NCI-H1930 (cell line): ENCODE results near the gene GPX8.

ENCODE experiments used
- DNase-seq, 2 experiments: peaks; one replicate each; lab custom pipeline; 2025; lab: John Stamatoyannopoulos, UW

Gene GPX8

GRCh38 chr5:55159763-55160492 lies at the start of gene GPX8:
Gene GPX8, plus strand, starts transcription at chr5:55160171. Its CDS starts 22 bp downstream, at chr5:55160193.
- DNase-seq = no peak

- DNase-seq = no peak
Observed at GRCh38 chr5:55110217-55110616, 49.8 kb upstream of the GPX8 start.

DNA sequence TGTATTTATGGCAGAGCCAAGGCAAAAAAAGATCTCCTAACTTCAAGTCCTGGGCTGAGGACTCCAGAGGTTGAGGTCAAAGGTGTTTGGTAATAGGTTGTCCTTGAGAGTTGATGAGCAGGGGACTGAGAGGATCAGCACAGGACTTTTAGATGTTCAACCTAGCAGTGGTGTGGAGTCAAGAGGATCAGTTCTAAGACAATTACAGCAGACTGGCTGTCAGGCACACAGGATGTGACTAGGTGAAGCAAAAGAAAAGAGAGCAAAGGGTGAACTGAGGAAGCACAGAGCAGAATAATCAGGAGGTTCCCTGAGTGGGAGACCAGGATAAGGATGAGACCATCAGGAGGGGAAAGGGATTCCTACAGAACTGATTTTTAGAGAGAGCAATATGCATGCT lies 46.6 kb upstream of the GPX8 start:
- no peak for DNase-seq

DNA sequence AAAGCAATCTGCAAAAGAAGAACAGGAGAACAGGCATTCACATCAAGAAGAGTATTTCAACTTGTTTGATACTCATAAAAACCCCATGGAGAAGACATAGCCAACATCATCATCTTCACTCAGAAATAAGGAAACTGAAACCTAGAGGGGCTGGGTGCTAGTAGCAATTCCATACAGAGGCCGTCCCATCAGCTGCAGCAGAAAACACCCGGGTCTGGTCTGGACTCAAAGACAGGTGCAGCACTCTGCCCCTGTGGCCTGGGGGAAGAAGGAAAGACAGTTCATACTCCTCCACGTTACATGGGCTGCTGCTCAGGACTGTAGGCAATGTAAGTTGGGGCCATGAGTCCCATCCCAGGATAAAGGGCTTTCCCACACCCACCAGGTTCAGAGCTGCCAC lies 45.9 kb upstream of the GPX8 start:
- DNase-seq = no peak

- DNase-seq = no peak
Observed at GRCh38 chr5:55123365-55123764, 36.6 kb upstream of the GPX8 start.

DNA sequence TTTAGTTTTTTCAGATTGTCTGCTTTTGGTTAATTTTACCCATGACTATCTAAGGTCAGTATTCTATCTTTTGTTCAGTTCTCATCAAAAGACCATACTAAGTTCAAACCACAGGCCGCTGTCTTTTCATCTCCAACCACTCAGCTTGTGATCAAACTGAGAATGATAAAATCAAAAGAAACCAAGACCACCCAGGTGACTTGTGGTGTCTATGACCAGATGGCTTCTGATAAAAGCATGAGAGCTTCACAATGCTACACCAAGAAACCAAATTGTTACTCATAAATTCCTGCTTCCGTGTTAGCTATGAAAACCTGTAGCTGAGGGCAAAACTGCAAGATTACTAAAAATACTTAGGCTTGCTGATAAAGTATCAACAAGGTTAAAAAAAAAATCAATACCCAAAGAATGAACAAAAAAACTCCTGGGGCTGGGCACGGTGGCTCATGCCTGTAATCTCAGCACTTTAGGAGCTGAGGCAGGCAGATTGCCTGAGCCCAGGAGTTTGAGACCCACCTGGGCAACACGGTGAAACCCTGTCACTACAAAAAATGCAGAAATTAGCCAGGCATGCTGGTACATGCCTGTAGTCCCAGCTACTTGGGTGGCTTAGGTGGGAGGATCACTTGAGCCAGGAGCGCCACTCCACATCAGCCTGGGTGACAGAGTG lies 25.8 kb upstream of the GPX8 start:
- DNase-seq = no peak

DNA sequence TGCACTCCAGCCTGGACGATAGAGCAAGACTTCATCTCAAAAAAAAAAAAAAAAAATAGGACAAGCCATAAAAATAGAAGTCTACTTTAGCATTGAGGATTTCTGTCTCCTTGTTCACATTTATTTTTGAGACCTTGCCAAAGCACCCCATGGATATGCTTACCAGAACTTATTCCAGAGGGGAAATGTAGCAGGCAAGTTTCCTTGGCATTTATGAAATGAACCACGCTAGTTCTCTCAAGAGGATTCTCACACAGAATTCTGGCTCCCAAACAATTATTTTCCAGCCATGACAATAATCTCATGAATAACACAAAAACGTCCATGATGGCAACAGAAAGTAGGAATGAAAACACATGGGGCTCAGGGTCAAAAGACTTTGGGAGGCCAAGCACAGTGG lies 23.4 kb upstream of the GPX8 start:
- no peak for DNase-seq

GRCh38 chr5:55140908-55141665 lies 18.9 kb upstream of the GPX8 start:
- no peak for DNase-seq

DNA sequence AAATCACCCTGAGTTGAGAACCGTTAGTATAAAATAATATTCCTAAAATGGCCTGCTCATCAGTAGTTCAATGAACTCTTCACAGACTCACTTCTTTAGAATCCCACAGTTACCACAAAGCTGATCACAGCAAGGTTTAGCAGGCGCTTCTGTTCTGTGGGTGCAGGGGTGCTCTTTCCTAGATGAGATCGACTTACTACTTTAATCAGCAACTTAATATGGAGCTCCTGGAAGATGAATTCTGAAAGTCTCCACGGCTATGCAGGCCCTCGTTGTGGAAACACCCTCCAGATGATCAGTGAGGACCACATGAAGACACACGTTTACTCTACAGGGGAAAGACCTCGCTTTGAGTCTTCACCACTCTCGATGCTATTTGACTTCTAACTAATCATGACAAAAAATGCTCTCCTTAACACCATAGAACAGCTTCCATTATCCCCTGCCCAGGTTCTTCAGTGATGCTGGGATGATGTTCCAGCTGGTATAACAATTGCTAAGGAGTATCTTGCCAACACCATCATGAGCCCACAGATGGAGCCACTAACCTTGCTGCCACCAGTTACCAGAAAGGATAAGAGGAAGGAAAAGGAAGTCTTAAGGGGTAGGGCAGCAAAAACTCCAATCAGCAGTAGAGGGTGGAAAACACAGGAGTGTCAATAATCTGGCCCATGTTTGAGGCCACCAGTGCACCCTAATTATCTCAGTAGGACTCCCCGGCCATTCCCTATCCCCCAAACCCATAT lies 17.9 kb upstream of the GPX8 start:
- no peak for DNase-seq

- no peak for DNase-seq
Observed at GRCh38 chr5:55143624-55144023, 16.3 kb upstream of the GPX8 start.

GRCh38 chr5:55146080-55146479 lies 13.9 kb upstream of the GPX8 start:
- no peak for DNase-seq

- peak; percentile 47 to 66 for DNase-seq
Observed at GRCh38 chr5:55146543-55147151, 13.3 kb upstream of the GPX8 start.

DNA sequence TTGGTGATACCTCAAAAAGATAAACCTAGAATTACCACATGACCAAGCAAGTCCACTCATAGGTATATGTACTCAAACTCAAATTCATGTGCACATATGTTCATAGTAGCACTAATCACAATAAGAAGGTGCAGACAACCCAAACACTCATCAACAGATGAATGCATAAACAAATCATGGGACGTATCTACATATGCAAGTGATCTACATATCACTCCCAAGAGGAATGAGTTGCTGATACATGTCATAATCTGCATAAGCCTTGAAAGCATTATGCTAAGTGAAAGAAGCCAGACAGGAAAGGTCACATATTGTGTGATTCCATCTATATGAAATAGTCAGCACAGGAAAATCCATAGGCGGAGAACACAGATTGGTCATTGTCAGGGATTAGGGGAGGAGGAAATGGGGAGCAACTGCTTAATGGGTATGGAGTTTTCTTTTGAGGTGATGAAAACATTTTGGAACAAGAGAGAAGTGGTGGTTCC lies 10.6 kb upstream of the GPX8 start:
- no peak for DNase-seq

DNA sequence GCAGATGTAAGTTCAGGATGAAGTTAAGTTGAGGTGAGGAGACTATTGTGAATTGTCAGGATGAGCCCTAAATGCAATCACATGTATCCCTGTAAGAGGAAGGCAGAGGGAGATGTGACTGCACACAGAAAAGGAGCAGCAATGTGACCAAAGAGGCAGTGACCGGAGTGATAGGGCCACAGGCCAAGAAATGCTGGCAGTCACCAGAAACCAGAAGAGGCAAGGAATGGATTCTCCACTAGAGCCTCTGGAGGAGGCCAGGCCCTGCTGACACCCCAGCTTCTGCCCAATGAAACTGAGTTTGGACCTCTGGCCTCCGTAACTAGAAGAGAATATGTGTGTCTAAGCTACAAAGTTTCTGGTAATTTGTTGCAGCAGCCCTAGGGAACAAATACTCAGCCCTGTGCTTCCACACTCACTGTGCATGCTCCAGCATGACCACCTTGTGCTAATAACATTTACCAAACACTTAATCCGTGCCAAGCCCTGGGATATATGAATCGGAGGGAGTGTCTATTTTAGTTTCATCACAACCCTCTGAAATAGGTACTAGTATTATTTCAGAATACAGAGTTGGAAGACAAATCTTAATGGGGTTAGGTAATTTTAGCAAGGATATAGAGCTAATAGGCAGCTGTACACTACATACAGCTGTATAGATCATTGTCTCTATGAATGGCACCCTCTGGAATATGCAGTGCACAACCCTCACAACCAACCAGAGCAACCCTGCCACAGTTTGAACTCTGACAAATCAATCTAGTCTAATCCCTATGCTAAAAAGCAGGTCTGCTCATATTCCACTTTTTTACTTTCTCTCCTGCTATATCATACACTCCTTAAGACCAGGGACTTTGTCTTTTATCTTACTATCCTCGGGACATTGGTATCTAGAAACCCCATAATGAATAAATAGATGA lies 7.8 kb upstream of the GPX8 start:
- DNase-seq = no peak

DNA sequence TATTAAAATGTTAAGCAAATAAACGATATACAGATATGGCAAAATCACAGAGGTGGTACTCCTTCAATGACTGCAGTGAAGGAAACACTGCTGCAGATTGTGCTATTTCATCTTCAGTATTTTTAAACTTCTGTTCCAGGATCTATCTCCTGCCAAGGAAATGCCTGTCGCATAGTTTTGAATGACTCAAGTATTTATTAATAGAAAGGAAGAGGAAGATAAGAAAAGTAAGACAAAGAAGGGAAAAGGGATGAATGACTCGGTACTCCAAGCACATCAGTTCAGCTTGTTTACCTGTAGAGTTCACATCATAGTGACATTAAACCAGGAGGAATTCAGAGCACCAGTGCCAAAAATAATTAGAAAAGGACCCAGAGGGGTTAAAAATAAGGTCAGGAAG lies 5.1 kb upstream of the GPX8 start:
- DNase-seq = no peak

DNA sequence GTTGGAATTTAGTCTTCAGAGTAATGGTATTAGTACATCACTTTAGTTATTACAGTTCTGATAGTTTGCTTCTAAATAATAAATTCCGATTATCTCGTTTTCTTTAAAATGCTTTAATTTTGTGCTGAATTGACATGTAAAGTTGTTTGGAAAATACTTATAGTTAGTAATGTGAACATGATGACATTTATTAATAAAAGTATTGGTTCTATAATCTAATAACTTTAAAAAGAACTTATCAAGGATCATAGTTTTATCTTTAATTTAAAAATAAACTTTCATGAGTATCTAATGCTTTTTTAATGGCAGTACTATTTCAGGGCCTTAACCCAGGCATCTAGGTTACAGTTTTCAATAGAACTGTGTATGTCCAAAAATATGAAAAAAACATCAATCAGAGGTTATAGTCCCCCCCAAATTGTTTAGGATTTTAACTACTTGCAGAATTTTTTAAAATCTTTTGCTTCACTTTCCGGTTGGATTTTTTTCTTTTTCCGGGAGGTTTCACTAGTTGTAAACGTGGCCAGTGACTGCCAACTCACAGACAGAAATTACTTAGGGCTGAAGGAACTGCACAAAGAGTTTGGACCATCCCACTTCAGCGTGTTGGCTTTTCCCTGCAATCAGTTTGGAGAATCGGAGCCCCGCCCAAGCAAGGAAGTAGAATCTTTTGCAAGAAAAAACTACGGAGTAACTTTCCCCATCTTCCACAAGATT lies 680 bp downstream of the GPX8 start:
- DNase-seq = no peak

- no peak for DNase-seq
Observed at GRCh38 chr5:55162666-55163065, 2.7 kb downstream of the GPX8 start.

DNA sequence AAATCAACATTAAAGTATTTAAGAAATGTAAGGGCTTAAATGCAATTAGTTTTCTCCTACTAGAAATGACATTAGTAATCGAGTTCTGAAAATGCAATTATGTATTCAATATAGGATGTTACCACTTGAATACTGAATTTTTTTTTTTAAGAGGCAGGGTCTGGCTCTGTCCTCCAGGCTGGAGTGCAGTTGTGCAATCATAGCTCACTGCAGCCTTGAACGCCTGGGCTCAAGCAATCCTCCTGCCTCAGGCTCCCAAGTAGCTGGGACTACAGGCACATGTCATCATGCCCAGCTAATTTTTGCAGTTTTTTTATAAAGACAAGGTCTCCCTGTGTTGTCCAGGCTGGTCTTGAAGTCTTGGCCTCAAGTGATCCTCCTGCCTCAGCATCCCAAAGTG lies 11.5 kb downstream of the GPX8 start:
- DNase-seq = no peak

DNA sequence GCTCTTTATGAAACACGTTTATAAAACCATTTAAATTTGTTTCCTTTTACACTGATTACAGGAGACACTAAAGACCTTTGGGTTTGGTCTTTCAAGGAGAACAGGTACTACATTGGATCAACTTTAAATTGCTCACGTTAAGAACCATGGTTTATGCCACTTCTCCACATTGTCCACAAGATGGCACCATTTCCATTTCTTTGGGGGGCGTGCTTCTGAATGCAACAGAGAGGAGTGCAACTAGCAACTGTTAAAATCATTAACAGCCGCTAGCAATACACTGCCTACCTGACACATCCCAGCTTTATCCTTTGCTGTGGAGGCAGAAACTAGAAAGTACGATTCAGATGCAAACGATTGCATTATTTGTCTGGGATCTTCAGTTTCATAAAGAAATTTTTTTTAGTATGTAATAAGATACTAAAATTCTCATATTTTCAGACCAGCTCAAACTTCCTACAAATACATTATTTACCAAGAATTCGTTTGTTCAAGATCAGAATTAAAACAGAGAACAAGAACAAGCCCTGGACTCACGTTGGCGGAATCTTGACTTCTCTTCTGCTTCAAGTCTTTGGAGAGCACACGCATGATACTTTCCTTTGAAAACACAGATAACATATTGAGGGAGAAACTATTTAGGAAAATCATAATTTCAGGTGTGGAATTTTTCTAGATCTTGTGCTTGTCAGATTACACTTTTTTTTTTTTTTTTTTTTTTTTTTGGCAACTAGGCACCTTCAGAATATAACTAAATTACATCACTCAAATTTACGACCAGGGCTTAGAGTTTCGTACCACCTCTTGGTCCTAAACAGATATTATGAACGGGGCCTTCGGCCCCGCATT lies 12.3 kb downstream of the GPX8 start:
- peak; percentile 69 to 73 for DNase-seq
